ENCODE measurements around the gene MED8. TPM values are rescaled to one million over a fixed set of nuclear protein-coding genes. Genes with fewer than 3 reads are reported as not detected.
"Not testable (repeated sequence)": the region's sequence is repeated elsewhere in the genome, so short reads cannot be mapped to it uniquely, and the experiment has no call there.

The MED8 gene
- total and polyA plus RNA-seq, 9 of the 15 experiments (the other 6 are each of a cell fraction or from before 2014, with no cell fraction given): 23.0 to 120 (median 56.4) TPM

DNA sequence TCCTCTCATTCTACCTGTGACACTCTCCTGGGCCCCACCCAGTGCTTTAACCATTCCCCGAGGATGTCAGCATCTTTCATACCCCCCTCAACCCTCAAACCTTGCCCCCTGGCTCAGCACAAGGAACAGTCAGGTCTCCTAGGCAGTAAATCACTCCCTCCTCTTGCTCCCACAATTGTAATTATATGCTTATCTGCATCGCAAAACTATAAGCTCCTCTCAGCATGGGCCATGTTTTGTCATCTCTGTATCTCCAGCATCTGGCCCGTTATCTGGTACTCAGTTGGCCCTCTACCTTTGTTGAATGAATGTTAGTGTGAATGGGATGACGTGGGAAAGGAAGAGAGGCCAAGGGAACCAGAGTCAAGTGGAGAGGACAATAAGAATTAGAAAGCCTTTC, 19.0 kb downstream of the MED8 start (continued):
- TF ChIP-seq, protein P1, sequence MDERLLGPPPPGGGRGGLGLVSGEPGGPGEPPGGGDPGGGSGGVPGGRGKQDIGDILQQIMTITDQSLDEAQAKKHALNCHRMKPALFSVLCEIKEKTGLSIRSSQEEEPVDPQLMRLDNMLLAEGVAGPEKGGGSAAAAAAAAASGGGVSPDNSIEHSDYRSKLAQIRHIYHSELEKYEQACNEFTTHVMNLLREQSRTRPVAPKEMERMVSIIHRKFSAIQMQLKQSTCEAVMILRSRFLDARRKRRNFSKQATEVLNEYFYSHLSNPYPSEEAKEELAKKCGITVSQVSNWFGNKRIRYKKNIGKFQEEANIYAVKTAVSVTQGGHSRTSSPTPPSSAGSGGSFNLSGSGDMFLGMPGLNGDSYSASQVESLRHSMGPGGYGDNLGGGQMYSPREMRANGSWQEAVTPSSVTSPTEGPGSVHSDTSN (CRISPR knock-in tag; IDR thresholded peaks at IDR 0.05; ENCODE audit: low read depth): no peak
- TF ChIP-seq, protein P1 (tag; conservative IDR thresholded peaks at IDR 0.05; ENCODE audit: low read depth): 0 out of 2 replicates have a peak, but pooled peaks have one; percentile 20
- no peak for TF ChIP-seq GATAD2B (IDR thresholded peaks at IDR 0.05; ENCODE audit: borderline replicate concordance)
- no peak for TF ChIP-seq ZNF561 (CRISPR knock-in tag; conservative IDR thresholded peaks at IDR 0.05)
- TF ChIP-seq STAT5A (IDR thresholded peaks at IDR 0.05; ENCODE audit: borderline replicate concordance, low read length): no peak
- no peak for TF ChIP-seq SETDB1 (IDR thresholded peaks at IDR 0.05; ENCODE audit: low read length)
- TF ChIP-seq ZNF174 (CRISPR knock-in tag; IDR thresholded peaks at IDR 0.05): no peak

DNA sequence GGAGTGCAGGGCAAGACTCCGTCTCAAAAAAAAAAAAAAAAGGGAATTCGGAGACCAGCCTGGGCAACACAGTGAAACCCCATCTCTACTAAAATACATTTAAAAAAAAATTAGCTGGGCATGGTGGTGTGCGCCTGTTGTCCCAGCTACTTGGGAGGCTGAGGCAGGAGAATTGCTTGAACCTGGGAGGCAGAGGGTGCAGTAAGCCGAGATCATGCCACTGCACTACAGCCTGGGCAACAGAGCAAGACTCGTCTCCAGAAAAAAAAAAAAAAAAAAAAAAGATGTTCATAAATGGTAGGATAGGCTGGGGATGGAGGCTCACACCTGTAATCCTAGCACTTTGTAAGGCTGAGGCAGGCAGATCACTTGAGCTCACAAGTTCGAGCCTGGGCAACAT, 19.8 kb downstream of the MED8 start:
- H3K79me2 ChIP-seq (ENCODE audit: control insufficient read depth, insufficient read depth, low read length): peaks cover 38% of the 10 kb centered on the region
- POLR2A ChIA-PET: interaction anchor here (0.6 to 3.4 kb wide), 4 partner anchors 9 to 65 kb away, joined by 3 to 20 read pairs (median 6); partner anchors contain the start of genes MED8 and SZT2
- H3K27me3 ChIP-seq (ENCODE audit: control insufficient read depth in 2 of 2, insufficient read depth in 2 of 2, low read length in 2 of 2); H3K27ac ChIP-seq (ENCODE audit: extremely low read depth, low read depth, low read length); H3K9me1 ChIP-seq (ENCODE audit: control insufficient read depth, insufficient read depth, low read length); ATAC-seq; H4K20me1 ChIP-seq (replicated peaks; ENCODE audit: control insufficient read depth, insufficient read depth, low read length); DNase-seq (ENCODE audit: extremely low read depth in 1 of 4, low spot score in 3 of 4); FAIRE-seq; BruUV-seq (replicated peaks); H3K9ac ChIP-seq (ENCODE audit: insufficient read depth in 1 of 2, low read depth in 2 of 2, low read length in 2 of 2); H3K4me3 ChIP-seq; H3K9me3 ChIP-seq (replicated peaks; ENCODE audit: control insufficient read depth, insufficient read depth, low read depth, low read length); CTCF ChIA-PET (ENCODE audit: low intra/inter-chr PET ratio); intact Hi-C loops (cut with micrococcal nuclease); H3K4me2 ChIP-seq (ENCODE audit: insufficient read depth, low read length); in situ Hi-C loops (cut with MboI); H2AFZ ChIP-seq (ENCODE audit: low read depth, low read length): not testable (repeated sequence)
- 93% methylated on average over 4 of the region's 6 CpGs for WGBS (ENCODE audit: insufficient coverage, low coverage, missing lambda C conversion rate)
- peaks cover 12% of the 10 kb centered on the region for H3K36me3 ChIP-seq (ENCODE audit: control insufficient read depth, insufficient read depth, low read length)
- peak; percentile 46; the same call in 1 of the 2 replicates for TF ChIP-seq ZNF121 (CRISPR knock-in tag; conservative IDR thresholded peaks at IDR 0.05)
- H3K4me1 ChIP-seq (replicated peaks in 1 of 2; ENCODE audit: control insufficient read depth in 2 of 2, insufficient read depth in 2 of 2, low read length in 2 of 2): peaks cover 35 to 39% of the 10 kb centered on the region in 2 experiments
